Omental fat pad (tissue), 4 donors: ENCODE measurements around the gene GRID1. TPM values are rescaled to one million over a fixed set of nuclear protein-coding genes. Genes with fewer than 3 reads are reported as not detected.

Experiments
- ATAC-seq: fragments of 150-250 bp; one replicate; pipeline ENCODE4 v1.9.1; 2016; ENCODE audit warnings: mild to moderate bottlenecking, moderate library complexity; ENCODE audit not compliant: low FRiP score
- DNase-seq: peaks from one replicate; pipeline ENCODE4 v3.0.0-alpha.2; 2019; ENCODE audit warnings: low spot score
- total RNA-seq, 4 donors: library from RNA; depleted of rRNA; stranded (reverse); fragments of >200 nt; gene quantifications; one replicate each; pipeline ENCODE4 v1.1.0, GENCODE V29; 2016
- TF ChIP-seq, protein P1 (sequence below), 3 donors: fragments of 450-650 bp; IDR thresholded peaks; one replicate each; pipeline ENCODE4 v1.5.1; 2016 to 2017; ENCODE audit warnings: antibody characterized with exemption in 3 of 3, mild to moderate bottlenecking in 3 of 3, moderate library complexity in 2 of 3

GRID1 gene
- total RNA-seq, 4 donors from 2014 or later: 1.5 to 3.5 (median 2.4) TPM

DNA sequence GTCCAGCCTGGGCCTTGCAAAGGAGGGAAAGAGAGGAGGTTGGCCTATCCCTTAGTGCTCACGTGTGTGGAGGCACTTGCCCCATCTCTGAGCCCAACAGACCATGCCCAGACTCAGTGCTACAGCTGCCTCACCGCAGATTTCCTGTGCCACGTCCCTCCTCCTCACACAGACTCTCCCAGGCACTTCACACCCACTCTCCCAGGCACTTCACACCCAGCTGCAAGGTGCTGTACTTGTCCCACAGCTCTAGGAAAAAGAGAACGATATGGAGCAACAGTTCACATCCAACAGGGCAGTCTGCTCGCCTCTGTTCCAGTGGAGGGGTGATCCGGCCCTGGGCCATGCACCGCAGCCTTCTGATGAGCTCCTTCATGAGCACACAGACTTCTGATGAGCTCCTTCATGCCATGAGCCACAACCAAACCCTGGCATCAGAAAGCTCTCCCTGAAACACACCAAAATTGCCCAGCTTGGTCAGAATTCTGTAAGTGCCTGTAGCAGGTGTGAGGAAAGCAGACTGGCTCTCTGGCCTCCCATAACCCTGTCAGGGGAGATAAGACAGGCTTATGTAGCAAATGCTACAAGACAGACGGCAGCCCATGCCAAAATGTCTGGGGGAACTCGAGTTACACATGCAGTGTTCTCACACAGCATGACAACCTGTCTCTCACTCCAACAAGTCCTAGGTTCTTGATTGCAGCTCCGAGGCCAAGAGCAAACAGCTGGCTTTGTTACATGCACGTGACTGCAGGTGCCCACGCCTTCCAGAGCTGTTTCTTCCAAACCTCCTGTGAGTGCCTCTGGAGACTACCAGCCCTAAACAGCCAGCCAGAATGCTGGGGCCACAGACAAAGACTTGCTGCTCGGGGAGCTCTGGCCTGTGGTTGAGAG, 348.5 kb downstream of the GRID1 start:
- TF ChIP-seq, protein P1, sequence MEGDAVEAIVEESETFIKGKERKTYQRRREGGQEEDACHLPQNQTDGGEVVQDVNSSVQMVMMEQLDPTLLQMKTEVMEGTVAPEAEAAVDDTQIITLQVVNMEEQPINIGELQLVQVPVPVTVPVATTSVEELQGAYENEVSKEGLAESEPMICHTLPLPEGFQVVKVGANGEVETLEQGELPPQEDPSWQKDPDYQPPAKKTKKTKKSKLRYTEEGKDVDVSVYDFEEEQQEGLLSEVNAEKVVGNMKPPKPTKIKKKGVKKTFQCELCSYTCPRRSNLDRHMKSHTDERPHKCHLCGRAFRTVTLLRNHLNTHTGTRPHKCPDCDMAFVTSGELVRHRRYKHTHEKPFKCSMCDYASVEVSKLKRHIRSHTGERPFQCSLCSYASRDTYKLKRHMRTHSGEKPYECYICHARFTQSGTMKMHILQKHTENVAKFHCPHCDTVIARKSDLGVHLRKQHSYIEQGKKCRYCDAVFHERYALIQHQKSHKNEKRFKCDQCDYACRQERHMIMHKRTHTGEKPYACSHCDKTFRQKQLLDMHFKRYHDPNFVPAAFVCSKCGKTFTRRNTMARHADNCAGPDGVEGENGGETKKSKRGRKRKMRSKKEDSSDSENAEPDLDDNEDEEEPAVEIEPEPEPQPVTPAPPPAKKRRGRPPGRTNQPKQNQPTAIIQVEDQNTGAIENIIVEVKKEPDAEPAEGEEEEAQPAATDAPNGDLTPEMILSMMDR (IDR thresholded peaks at IDR 0.05): no peak

DNA sequence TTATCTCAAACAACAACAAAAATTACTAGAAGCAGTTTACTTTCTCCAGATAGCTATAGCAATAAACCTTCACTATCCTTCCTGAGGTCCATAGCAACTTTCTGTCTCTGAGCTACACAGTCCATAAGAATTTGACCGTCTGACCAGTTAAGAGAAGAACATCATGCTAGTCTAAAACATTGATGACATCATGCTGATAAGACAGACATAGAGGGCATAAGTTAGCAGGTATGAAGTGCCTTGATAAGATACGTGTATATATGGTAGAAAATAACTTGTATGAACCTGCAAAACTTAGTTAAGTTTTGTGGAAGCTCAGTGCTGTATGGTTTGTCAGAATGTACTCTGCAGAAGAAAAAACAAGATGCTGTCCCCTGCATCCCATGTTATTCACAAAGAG, 353.0 kb downstream of the GRID1 start:
- TF ChIP-seq, protein P1 (IDR thresholded peaks at IDR 0.05): no peak
- ATAC-seq (no peak), DNase-seq (no peak)

More for the DNA sequence above, 348.5 kb downstream of the GRID1 start:
- ATAC-seq (no peak), DNase-seq (no peak)

DNA sequence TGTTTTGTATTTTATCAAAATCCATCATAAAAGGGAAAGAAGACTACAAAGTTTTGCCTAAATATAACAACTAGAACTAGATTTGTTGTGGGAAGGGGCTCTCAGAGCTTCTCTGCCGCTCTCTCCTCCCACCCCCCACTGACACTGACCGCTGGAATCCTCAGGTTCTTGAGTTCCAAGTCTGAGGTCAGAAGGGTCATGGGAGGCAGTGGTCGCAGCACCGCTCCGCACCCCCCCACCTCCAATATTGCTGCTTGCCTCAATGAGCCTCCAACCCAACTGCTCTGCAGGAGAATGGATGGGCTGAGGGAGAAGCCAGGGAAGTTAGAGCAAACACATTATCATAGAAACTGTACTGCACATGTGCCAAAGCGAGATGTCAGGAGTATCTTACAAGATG, 359.4 kb downstream of the GRID1 start:
- TF ChIP-seq, protein P1 (IDR thresholded peaks at IDR 0.05): no peak
- DNase-seq (no peak), ATAC-seq (no peak)

DNA sequence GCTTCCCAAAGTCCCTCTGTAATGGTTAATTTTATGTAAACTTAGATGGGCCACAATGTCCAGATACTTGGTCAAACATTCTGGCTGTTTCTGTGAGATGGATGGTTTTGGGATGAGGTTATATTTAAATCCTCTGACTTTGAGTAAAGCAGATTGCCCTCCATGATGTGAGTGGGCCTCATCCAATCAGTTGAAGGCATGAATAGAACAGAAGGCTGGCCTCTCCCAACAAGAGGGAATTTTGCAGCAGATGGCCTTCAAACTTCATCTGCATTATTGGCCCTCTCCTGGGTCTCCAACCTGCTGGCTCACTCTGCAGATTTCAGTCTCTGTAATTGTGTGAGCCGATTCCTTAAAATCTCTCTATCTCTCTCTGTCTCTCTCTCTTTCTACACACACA, 362.3 kb downstream of the GRID1 start:
- ATAC-seq: no peak
- TF ChIP-seq, protein P1 (IDR thresholded peaks at IDR 0.05): no peak

DNA sequence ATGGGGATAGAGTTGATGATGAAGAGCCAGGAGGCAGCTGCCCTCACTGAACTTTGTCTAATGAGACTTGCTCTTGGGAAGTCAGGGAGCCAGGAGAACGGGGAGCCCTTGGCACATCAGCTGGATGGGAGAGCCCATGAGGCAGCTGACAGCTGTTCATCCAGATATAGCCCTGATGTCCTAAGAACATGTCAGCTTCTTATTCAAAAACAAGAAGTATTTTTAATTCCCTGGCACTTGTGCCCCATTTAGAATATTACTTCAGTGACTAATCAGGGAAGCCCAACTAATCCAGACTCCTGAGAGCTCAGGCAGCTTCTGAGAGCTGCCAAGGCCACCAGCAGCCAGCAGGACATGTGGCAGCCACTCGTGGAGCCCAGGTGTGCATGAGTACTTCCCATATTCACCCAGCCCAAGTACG, 363.4 kb downstream of the GRID1 start:
- TF ChIP-seq, protein P1 (IDR thresholded peaks at IDR 0.05): no peak
- ATAC-seq: no peak
- no peak for DNase-seq

More for the DNA sequence above, 362.3 kb downstream of the GRID1 start:
- no peak for DNase-seq

DNA sequence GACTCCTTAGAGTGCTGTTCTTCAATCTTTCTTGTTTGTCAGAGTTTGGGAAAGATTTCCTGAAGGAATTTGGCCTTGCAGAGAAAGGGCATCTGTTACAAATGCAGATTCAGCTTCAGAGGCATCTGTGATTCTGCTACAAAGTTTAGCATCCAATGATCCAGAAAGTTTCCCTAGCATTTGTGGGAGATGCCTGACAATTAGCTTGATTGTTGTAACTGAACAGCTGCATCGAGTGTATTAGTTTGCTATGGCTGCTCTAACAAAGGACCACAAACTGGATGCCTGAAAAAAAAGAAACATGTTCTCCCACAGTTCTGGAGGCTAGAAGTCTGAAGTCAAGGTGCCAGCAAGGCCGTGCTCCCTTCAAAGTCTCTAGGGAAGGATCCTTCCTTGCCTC, 365.1 kb downstream of the GRID1 start:
- DNase-seq: no peak
- ATAC-seq: no peak
- TF ChIP-seq, protein P1 (IDR thresholded peaks at IDR 0.05): no peak

DNA sequence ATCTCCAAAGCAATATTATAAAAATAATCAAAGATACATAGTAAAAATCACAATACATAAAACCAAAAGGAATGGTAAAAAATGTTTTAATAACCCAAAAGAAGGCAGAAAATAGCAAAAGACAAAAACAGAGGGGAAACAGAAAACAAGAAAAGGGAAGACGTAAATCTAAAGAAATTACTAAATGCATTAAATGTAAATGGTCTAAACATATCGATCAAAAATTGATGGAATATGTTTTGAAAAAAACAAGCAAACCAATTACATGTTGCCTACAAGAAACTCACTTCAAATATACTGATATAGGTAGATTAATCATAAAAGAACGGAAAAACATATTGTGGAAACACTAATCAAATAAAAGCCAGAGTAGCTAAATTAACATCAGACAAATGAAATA, 369.1 kb downstream of the GRID1 start:
- DNase-seq: no peak
- TF ChIP-seq, protein P1 (IDR thresholded peaks at IDR 0.05): no peak
- ATAC-seq: no peak
